H1 (cell line): ENCODE data around the gene SLC25A39. TPM values are rescaled to one million over a fixed set of nuclear protein-coding genes. Genes with fewer than 3 reads are reported as not detected.

ENCODE experiments used
- CTCF ChIA-PET: fragments of 300-600 bp; sonication (Branson Sonifier 250); formaldehyde crosslinking; loops from one replicate; lab custom pipeline; 2021; ENCODE audit not compliant: partially characterized antibody; lab: Charles Lee
- POLR2A ChIA-PET: fragments of 300-600 bp; sonication (Branson Sonifier 250); formaldehyde crosslinking; loops from one replicate; lab custom pipeline; 2021; ENCODE audit warnings: inconsistent platforms; ENCODE audit not compliant: partially characterized antibody; lab: Charles Lee
- DNase-seq, 2 experiments: peaks; one replicate each; pipeline versions ENCODE4 v3.0.0 to v3.0.0-alpha.2; 2010 to 2022; ENCODE audit warnings: low spot score in 2 of 2, low read depth in 1 of 2, mixed read lengths in 1 of 2
- FAIRE-seq: peaks from 2 replicates; lab custom pipeline; 2011; peaks lifted over from hg19 to GRCh38; lab: Jason Lieb, UNC
- H2AFZ ChIP-seq: 2 replicates; pipeline ENCODE4 v1.8.1; 2012; ENCODE audit warnings: low read length, inconsistent platforms
- H2AK5ac ChIP-seq: 2 replicates; pipeline ENCODE4 v1.6.1; 2013; ENCODE audit warnings: low read depth, low read length
- H2BK120ac ChIP-seq: replicated peaks from 2 replicates; pipeline ENCODE3; 2013; ENCODE audit warnings: low read depth, low read length, inconsistent platforms
- H2BK12ac ChIP-seq: 2 replicates; pipeline ENCODE4 v1.6.1; 2013; ENCODE audit warnings: low read depth, low read length
- H2BK15ac ChIP-seq: 2 replicates; pipeline ENCODE4 v1.6.1; 2013; ENCODE audit warnings: low read length
- H2BK20ac ChIP-seq: 2 replicates; pipeline ENCODE4 v1.6.1; 2013; ENCODE audit warnings: low read length
- H2BK5ac ChIP-seq: 2 replicates; pipeline ENCODE4 v1.6.1; 2013; ENCODE audit warnings: low read depth, low read length
- H3K14ac ChIP-seq: 2 replicates; pipeline ENCODE4 v1.6.1; 2013; ENCODE audit warnings: inconsistent platforms; ENCODE audit not compliant: insufficient read length
- H3K18ac ChIP-seq: 2 replicates; pipeline ENCODE4 v1.6.1; 2013; ENCODE audit warnings: low read length; ENCODE audit errors: extremely low read depth
- H3K23ac ChIP-seq: 2 replicates; pipeline ENCODE4 v1.6.1; 2013; ENCODE audit warnings: inconsistent platforms; ENCODE audit not compliant: insufficient read length
- H3K23me2 ChIP-seq: 2 replicates; pipeline ENCODE4 v1.6.1; 2013; ENCODE audit warnings: low read depth, low read length
- H3K27ac ChIP-seq: 2 replicates; pipeline ENCODE4 v1.6.1; 2011; ENCODE audit warnings: low read depth, low read length, inconsistent platforms
- H3K27me3 ChIP-seq, 4 experiments: replicated peaks in 1 of 4; 1 replicate in 1 of 4; 2 replicates in 3 of 4; pipeline versions ENCODE4 v1.6.1 to v1.8.1; 2011 to 2013; ENCODE audit warnings: low read length in 3 of 4, mild to moderate bottlenecking in 3 of 4, inconsistent platforms in 2 of 4, mixed read lengths in 2 of 4, moderate library complexity in 1 of 4; ENCODE audit not compliant: control insufficient read depth in 3 of 4, insufficient read depth in 3 of 4; ENCODE audit errors: extremely low read depth in 1 of 4
- H3K36me3 ChIP-seq, 4 experiments: 2 replicates each; pipeline versions ENCODE4 v1.6.1 to v1.8.1; 2011 to 2013; ENCODE audit warnings: mild to moderate bottlenecking in 4 of 4, low read length in 3 of 4, moderate library complexity in 2 of 4, control low read depth in 1 of 4, inconsistent platforms in 1 of 4; ENCODE audit not compliant: insufficient read depth in 4 of 4, control insufficient read depth in 2 of 4
- H3K4ac ChIP-seq: replicated peaks from 2 replicates; pipeline ENCODE3; 2013; ENCODE audit warnings: low read length, low read depth, mixed read lengths, inconsistent platforms; ENCODE audit not compliant: insufficient read length
- H3K4me1 ChIP-seq, 4 experiments: replicated peaks in 1 of 4; 1 replicate in 1 of 4; 2 replicates in 3 of 4; pipeline versions ENCODE4 v1.6.1 to v1.8.1; 2011 to 2013; ENCODE audit warnings: low read length in 3 of 4, inconsistent platforms in 2 of 4, mixed read lengths in 1 of 4; ENCODE audit not compliant: insufficient read depth in 4 of 4, control insufficient read depth in 3 of 4
- H3K4me2 ChIP-seq, 2 experiments: 2 replicates each; pipeline versions ENCODE4 v1.6.1 to v1.8.1; 2011 to 2013; ENCODE audit warnings: low read depth in 2 of 2, low read length in 2 of 2, control low read depth in 1 of 2, inconsistent platforms in 1 of 2, mild to moderate bottlenecking in 1 of 2; ENCODE audit not compliant: insufficient read depth in 1 of 2
- H3K4me3 ChIP-seq, 4 experiments: fragments of 200-600, 300-600 bp in 1 of 4; sonication (generic), shearing (Covaris generic), sonication (Bioruptor Twin) in 1 of 4; 2 replicates each; pipeline versions ENCODE4 v1.5.1 to v1.8.1; 2011 to 2016; ENCODE audit warnings: low read length in 4 of 4, low read depth in 3 of 4, control low read depth in 2 of 4, inconsistent platforms in 2 of 4, mild to moderate bottlenecking in 2 of 4, mixed read lengths in 1 of 4, moderate library complexity in 1 of 4; ENCODE audit not compliant: insufficient read depth in 2 of 4; ENCODE audit errors: extremely low read depth in 1 of 4
- H3K56ac ChIP-seq: replicated peaks from 2 replicates; pipeline ENCODE3; 2013; ENCODE audit warnings: low read depth, mild to moderate bottlenecking, mixed read lengths, low read length, inconsistent platforms; ENCODE audit not compliant: insufficient read length
- H3K79me1 ChIP-seq: 2 replicates; pipeline ENCODE4 v1.6.1; 2013; ENCODE audit warnings: low read depth, low read length, control low read depth
- H3K79me2 ChIP-seq, 2 experiments: 2 replicates each; pipeline versions ENCODE4 v1.6.1 to v1.8.1; 2012 to 2013; ENCODE audit warnings: low read length in 2 of 2, mild to moderate bottlenecking in 2 of 2, inconsistent platforms in 1 of 2; ENCODE audit not compliant: insufficient read depth in 2 of 2, control insufficient read depth in 1 of 2
- H3K9ac ChIP-seq, 4 experiments: replicated peaks in 1 of 4; 1 replicate in 1 of 4; 2 replicates in 3 of 4; pipeline versions ENCODE4 v1.6.1 to v1.8.1; 2011 to 2013; ENCODE audit warnings: low read depth in 3 of 4, low read length in 3 of 4, control low read depth in 2 of 4, mild to moderate bottlenecking in 2 of 4, moderate library complexity in 2 of 4, inconsistent platforms in 1 of 4; ENCODE audit errors: extremely low read depth in 1 of 4
- H3K9me3 ChIP-seq, 2 experiments: 2 replicates each; pipeline versions ENCODE4 v1.6.1 to v1.8.1; 2012 to 2013; ENCODE audit warnings: mild to moderate bottlenecking in 2 of 2, moderate library complexity in 2 of 2, control low read depth in 1 of 2, inconsistent platforms in 1 of 2, low read depth in 1 of 2, low read length in 1 of 2, mixed read lengths in 1 of 2; ENCODE audit not compliant: insufficient read depth in 2 of 2
- H4K20me1 ChIP-seq, 2 experiments: replicated peaks in 1 of 2; 2 replicates each; pipeline versions ENCODE3 to v1.8.1; 2011 to 2013; ENCODE audit warnings: inconsistent platforms in 2 of 2, low read length in 2 of 2, mild to moderate bottlenecking in 1 of 2; ENCODE audit not compliant: insufficient read depth in 2 of 2, control insufficient read depth in 1 of 2
- H4K5ac ChIP-seq: 2 replicates; pipeline ENCODE4 v1.6.1; 2013; ENCODE audit warnings: low read length, low read depth, mixed read lengths, inconsistent platforms; ENCODE audit not compliant: insufficient read length
- H4K8ac ChIP-seq: 2 replicates; pipeline ENCODE4 v1.8.0; 2013; ENCODE audit warnings: mild to moderate bottlenecking, moderate library complexity, low read length, inconsistent platforms; ENCODE audit not compliant: insufficient read depth; ENCODE audit errors: extremely low read depth
- H4K91ac ChIP-seq: replicated peaks from 2 replicates; pipeline ENCODE3; 2013; ENCODE audit warnings: low read length, mixed read lengths, inconsistent platforms; ENCODE audit not compliant: insufficient read length
- CBX8 ChIP-seq: fragments of 300-800, 300-1000 bp; sonication (generic); IDR thresholded peaks from 2 replicates; pipeline ENCODE4 v1.7.1; 2016; ENCODE audit warnings: low read depth, low read length, borderline replicate concordance
- CHD2 ChIP-seq: IDR thresholded peaks from 2 replicates; pipeline ENCODE4 v1.6.1; 2012; ENCODE audit warnings: low read length, improper control_type of control experiment
- CREB1 ChIP-seq: IDR thresholded peaks from 2 replicates; pipeline ENCODE4 v1.6.1; 2012; ENCODE audit warnings: inconsistent platforms
- EZH2 ChIP-seq: fragments of 200-600 bp; sonication (generic); IDR thresholded peaks from 2 replicates; pipeline ENCODE4 v1.7.1; 2012; ENCODE audit warnings: low read depth, mild to moderate bottlenecking, moderate library complexity, low read length, inconsistent platforms; ENCODE audit not compliant: severe bottlenecking
- KDM5A ChIP-seq: fragments of 200-600 bp; IDR thresholded peaks from 2 replicates; pipeline ENCODE4 v1.7.1; 2012; ENCODE audit warnings: mild to moderate bottlenecking, low read length, inconsistent platforms, mixed read lengths
- NANOG ChIP-seq: IDR thresholded peaks from 2 replicates; pipeline ENCODE4 v1.6.1; 2011; ENCODE audit warnings: low read length, low read depth, mild to moderate bottlenecking, inconsistent platforms; ENCODE audit not compliant: insufficient read depth, poor library complexity, severe bottlenecking
- NRF1 ChIP-seq: IDR thresholded peaks from 2 replicates; pipeline ENCODE4 v1.6.1; 2011; ENCODE audit warnings: mild to moderate bottlenecking, low read depth, low read length, improper control_type of control experiment
- SIN3A ChIP-seq, 2 experiments: IDR thresholded peaks in 1 of 2; conservative IDR thresholded peaks in 1 of 2; 2 replicates each; pipeline ENCODE4 v1.6.1; 2011 to 2012; ENCODE audit warnings: low read length in 2 of 2, improper control_type of control experiment in 1 of 2, low read depth in 1 of 2, mild to moderate bottlenecking in 1 of 2
- TBP ChIP-seq: IDR thresholded peaks from 2 replicates; pipeline ENCODE4 v1.6.1; 2011; ENCODE audit warnings: low read depth, low read length, improper control_type of control experiment
- WGBS, 2 experiments: shearing (Covaris generic) in 1 of 2; methylation state at CpG; one replicate each; pipeline versions ENCODE4 v1.1.6 to v1.1.7; 2013 to 2015; ENCODE audit warnings: low lambda C conversion rate in 2 of 2, mixed read lengths in 2 of 2, inconsistent platforms in 1 of 2, low coverage in 1 of 2, missing lambda C conversion rate in 1 of 2; ENCODE audit not compliant: insufficient replicate concordance in 2 of 2, insufficient coverage in 1 of 2, insufficient read length in 1 of 2; ENCODE audit errors: extremely low coverage in 1 of 2, missing lambda C conversion rate in 1 of 2; 5-methylcytosine and 5-hydroxymethylcytosine counted together
- polyA plus RNA-seq, 7 experiments: library from polyadenylated mRNA; depleted of rRNA in 3 of 7; stranded (reverse) in 5 of 7; unstranded in 2 of 7; fragments of >200 nt in 5 of 7; fragments of 200-250 nt in 2 of 7; gene quantifications; 1 replicate in 5 of 7; 2 replicates in 1 of 7; 4 replicates in 1 of 7; pipeline versions ENCODE4 v1.2.1 to v1.2.3, GENCODE V29; 2011 to 2013; ENCODE audit warnings: missing spikeins in 2 of 7, mixed read lengths in 2 of 7
- total RNA-seq: library from RNA; stranded (reverse); fragmentation: NEBNext Ultra II Directional; extraction: Animal tissue kit (Norgen Biotek cat#: 25700); gene quantifications from 2 replicates; pipeline ENCODE4 v1.2.1, GENCODE V29; 2021
- TF ChIP-seq, protein P1 (sequence below): IDR thresholded peaks from 2 replicates; pipeline ENCODE4 v1.6.1; 2012; ENCODE audit warnings: inconsistent platforms

The SLC25A39 gene
- total and polyA plus RNA-seq, 2 of the 8 experiments (the other 6 are each of a cell fraction or from before 2014, with no cell fraction given): 200 to 291 TPM

DNA sequence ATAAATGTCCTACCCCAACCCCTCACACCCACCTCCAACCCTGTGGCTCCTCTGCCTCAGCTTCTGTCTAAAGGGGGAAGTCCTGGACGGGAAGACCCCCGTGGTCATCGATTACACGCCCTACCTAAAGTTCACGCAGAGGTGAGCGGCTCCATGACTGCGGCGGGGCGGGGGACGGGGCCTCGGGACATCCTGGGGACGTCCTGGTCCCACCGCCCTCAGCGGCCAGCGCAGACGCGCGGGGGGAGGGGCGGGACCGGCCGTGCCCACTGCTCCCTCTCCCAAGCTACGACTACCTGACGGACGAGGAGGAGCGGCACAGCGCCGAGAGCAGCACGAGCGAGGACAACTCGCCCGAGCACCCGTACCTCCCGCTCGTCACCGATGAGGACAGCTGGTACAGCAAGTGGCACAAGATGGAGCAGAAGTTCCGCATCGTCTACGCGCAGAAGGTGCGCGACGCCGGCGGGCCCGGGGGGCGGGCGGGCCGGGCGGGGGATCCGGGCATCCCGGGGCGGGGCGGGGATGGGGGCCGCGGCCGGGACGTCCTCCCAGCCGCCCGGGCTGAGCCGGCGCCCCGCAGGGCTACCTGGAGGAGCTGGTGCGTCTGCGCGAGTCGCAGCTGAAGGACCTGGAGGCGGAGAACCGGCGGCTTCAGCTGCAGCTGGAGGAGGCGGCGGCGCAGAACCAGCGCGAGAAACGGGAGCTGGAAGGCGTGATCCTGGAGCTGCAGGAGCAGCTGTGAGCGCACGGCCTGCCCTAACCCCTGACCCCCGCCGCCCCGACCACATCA, 9.6 kb downstream of the SLC25A39 start:
- H2BK12ac ChIP-seq: peak overlapping the region; percentile 75; the same call in 1 of the 2 replicates
- peak in 1 of 2 experiments; percentile 81 for DNase-seq
- H4K20me1 ChIP-seq: peaks cover 2 to 8% of the 10 kb centered on the region in 2 experiments
- H4K91ac ChIP-seq: peak overlapping the region; percentile 51
- H3K79me1 ChIP-seq: no peaks in the 10 kb centered on the region
- H3K79me2 ChIP-seq: no peaks in the 10 kb centered on the region
- peaks cover 7 to 36% (median 29%) of the 10 kb centered on the region in 4 experiments for H3K4me1 ChIP-seq
- peak overlapping the region; percentile 53 for H4K8ac ChIP-seq
- ChIA-PET CTCF (interaction anchor here (0.8 to 5.3 kb wide), 8 partner anchors 14 to 111 kb away, joined by 3 to 42 read pairs (median 4); no protein-coding TSS in a partner anchor), POLR2A (interaction anchor here (0.7 to 14.6 kb wide), 10 partner anchors 10 to 128 kb away, joined by 3 to 135 read pairs (median 4); partner anchors contain the start of genes SLC25A39, TMUB2 and UBTF)
- peak overlapping the region; percentile 97 to 99 for H3K4me2 ChIP-seq
- peak overlapping the region; percentile 25; the same call in 1 of the 2 replicates for H2BK15ac ChIP-seq
- H3K27me3 ChIP-seq: peaks cover 0 to 19% (median 17%) of the 10 kb centered on the region in 4 experiments; a peak in 6 of 7 replicates
- no peak overlapping the region for H3K9ac ChIP-seq
- no peak overlapping the region for H4K5ac ChIP-seq
- FAIRE-seq: no peak
- no peak overlapping the region for H3K14ac ChIP-seq
- H2BK120ac ChIP-seq: no peak overlapping the region
- peak overlapping the region; percentile 25 for H3K18ac ChIP-seq
- no peak overlapping the region for H2AK5ac ChIP-seq
- H3K9me3 ChIP-seq: no peaks in the 10 kb centered on the region
- H2BK20ac ChIP-seq: no peak overlapping the region
- no peak overlapping the region for H3K56ac ChIP-seq
- peak overlapping the region; percentile 55; the same call in 1 of the 2 replicates for H2AFZ ChIP-seq
- WGBS, 2 experiments: 1% methylated on average over 16 of the region's 81 CpGs; no CpG with 5 or more reads in 1 of the 2 experiments
- H3K36me3 ChIP-seq: peaks cover 0 to 7% (median 3%) of the 10 kb centered on the region in 4 experiments; a peak in 4 of 8 replicates
- peak overlapping the region; percentile 16; the same call in 1 of the 2 replicates for H2BK5ac ChIP-seq
- no peak overlapping the region for H3K23ac ChIP-seq
- no peak overlapping the region for H3K27ac ChIP-seq
- peak overlapping the region; percentile 40 to 67 (median 60) for H3K4me3 ChIP-seq
- H3K4ac ChIP-seq: no peak overlapping the region
- H3K23me2 ChIP-seq: peaks cover 14% of the 10 kb centered on the region
- TF ChIP-seq TBP (no peak), NANOG (no peak), KDM5A (no peak), CHD2 (peak; percentile 87), CREB1 (peak; percentile 56; the same call in 1 of the 2 replicates), CBX8 (no peak), NRF1 (peak; percentile 45), SIN3A (conservative IDR thresholded peaks at IDR 0.05 in 1 of 2, IDR thresholded peaks at IDR 0.05 in 1 of 2; ENCODE audit: low read depth in 1 of 2, low read length in 2 of 2) (0 out of 4 replicates have a peak, but pooled peaks of 1 of the 2 experiments have one; percentile 49), EZH2 (peak; percentile 12)
- TF ChIP-seq, protein P1, sequence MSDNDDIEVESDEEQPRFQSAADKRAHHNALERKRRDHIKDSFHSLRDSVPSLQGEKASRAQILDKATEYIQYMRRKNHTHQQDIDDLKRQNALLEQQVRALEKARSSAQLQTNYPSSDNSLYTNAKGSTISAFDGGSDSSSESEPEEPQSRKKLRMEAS: peak; percentile 34; the same call in 1 of the 2 replicates
